ENCODE results near the gene CRYGD. TPM values are rescaled to one million over a fixed set of nuclear protein-coding genes. Genes with fewer than 3 reads are reported as not detected.

Gene CRYGD
- total and polyA plus RNA-seq, 2 donors from 2014 or later: not detected

DNA sequence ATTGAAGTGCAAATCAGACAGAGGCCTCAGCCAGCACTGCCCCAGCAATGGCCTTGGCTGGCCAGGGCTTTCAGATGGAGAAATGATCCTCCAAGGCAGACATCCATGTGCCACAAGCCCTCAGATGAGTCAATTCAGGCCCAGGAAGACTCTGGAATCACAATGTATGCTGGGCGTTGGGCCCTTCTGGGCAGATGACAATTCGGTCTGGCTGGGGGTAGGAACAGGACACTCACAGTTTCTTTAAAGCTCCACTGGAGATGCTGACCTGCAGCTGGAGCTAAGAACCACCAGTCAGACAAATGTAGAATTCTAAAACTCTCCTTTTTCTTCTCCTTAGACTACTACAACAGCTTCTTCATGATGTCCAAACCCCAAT, 12.4 kb upstream of the CRYGD start:
- H3K9me3 ChIP-seq (ENCODE audit: control insufficient read depth in 2 of 3, insufficient read depth in 1 of 3, low read length in 3 of 3): no peaks in the 10 kb centered on the region
- no peak overlapping the region for H3K4me3 ChIP-seq (ENCODE audit: low read length in 3 of 3)
- no peak for FAIRE-seq
- intact Hi-C loops (cut with DNase I): no loop called here
- TF ChIP-seq, protein P1, sequence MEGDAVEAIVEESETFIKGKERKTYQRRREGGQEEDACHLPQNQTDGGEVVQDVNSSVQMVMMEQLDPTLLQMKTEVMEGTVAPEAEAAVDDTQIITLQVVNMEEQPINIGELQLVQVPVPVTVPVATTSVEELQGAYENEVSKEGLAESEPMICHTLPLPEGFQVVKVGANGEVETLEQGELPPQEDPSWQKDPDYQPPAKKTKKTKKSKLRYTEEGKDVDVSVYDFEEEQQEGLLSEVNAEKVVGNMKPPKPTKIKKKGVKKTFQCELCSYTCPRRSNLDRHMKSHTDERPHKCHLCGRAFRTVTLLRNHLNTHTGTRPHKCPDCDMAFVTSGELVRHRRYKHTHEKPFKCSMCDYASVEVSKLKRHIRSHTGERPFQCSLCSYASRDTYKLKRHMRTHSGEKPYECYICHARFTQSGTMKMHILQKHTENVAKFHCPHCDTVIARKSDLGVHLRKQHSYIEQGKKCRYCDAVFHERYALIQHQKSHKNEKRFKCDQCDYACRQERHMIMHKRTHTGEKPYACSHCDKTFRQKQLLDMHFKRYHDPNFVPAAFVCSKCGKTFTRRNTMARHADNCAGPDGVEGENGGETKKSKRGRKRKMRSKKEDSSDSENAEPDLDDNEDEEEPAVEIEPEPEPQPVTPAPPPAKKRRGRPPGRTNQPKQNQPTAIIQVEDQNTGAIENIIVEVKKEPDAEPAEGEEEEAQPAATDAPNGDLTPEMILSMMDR (IDR thresholded peaks at IDR 0.05; ENCODE audit: borderline replicate concordance, extremely low read depth, insufficient read depth): no peak
- H3K36me3 ChIP-seq (ENCODE audit: control insufficient read depth in 2 of 3, insufficient read depth in 3 of 3, low read length in 3 of 3): no peaks in the 10 kb centered on the region
- no peak overlapping the region for H3K9ac ChIP-seq (ENCODE audit: low read length in 3 of 3)
- no peak for DNase-seq
- no peaks in the 10 kb centered on the region for H3K27me3 ChIP-seq (ENCODE audit: control insufficient read depth, insufficient read depth, low read length)
- H3K4me1 ChIP-seq (ENCODE audit: control insufficient read depth in 2 of 3, insufficient read depth in 2 of 3, low read depth in 1 of 3, low read length in 3 of 3): no peaks in the 10 kb centered on the region
- H3K27ac ChIP-seq (ENCODE audit: low read depth in 2 of 2, low read length in 2 of 2): no peak overlapping the region

DNA sequence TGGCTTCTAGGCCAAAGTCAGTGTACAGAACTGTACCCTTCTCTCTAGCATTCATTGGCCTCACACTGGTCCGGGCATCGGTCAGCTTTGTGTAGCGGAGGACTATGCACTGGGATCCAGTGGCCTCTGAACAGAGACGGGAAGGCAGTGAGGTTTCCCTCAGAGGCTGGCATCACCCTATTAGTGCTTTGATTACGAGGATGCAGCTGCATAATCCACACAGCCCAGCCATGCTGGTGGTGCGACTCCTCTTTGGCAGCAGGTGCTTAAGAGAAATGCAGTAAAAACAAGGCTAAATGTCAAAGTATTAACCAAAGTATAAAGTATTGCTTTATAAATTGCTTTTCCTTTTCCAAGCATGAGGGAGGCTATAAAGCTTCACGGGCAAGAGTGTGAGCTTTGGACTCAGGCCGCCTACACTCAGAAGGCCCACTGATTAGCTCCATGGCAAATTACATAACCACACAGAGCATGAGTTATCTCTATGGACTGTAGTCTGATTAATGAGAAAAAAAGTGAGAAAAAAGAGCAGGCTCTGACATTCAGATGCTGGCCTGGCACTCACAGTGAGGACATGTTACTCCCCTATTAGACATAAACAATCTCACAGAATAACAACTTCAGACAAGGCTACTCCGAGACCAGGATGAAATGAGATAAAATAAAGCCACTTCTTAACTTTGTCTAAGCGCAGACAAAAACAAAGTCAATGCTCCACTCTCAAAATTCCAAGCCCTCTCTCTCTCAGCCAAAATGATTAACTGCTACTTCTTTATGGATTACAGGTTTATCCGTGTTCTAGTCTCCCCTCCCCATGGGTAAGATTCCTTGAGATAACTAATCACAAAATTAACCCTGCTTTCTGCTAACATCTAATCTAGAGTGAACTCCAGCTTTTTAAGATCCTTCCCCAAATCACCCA, 11.7 kb upstream of the CRYGD start:
- intact Hi-C loops (cut with DNase I): no loop called here
- H3K36me3 ChIP-seq (ENCODE audit: control insufficient read depth in 2 of 3, insufficient read depth in 3 of 3, low read length in 3 of 3): no peaks in the 10 kb centered on the region
- DNase-seq (peak in 1 of 5 donors; percentile 29), FAIRE-seq (no peak)
- no peak overlapping the region for H3K9ac ChIP-seq (ENCODE audit: low read length in 3 of 3)
- H3K4me1 ChIP-seq (ENCODE audit: control insufficient read depth in 2 of 3, insufficient read depth in 2 of 3, low read depth in 1 of 3, low read length in 3 of 3): no peaks in the 10 kb centered on the region
- TF ChIP-seq, protein P1 (IDR thresholded peaks at IDR 0.05; ENCODE audit: borderline replicate concordance, extremely low read depth, insufficient read depth): no peak
- no peak overlapping the region for H3K27ac ChIP-seq (ENCODE audit: low read depth in 2 of 2, low read length in 2 of 2)
- H3K27me3 ChIP-seq (ENCODE audit: control insufficient read depth, insufficient read depth, low read length): no peaks in the 10 kb centered on the region
- no peaks in the 10 kb centered on the region for H3K9me3 ChIP-seq (ENCODE audit: control insufficient read depth in 2 of 3, insufficient read depth in 1 of 3, low read length in 3 of 3)
- H3K4me3 ChIP-seq (ENCODE audit: low read length in 3 of 3): no peak overlapping the region

DNA sequence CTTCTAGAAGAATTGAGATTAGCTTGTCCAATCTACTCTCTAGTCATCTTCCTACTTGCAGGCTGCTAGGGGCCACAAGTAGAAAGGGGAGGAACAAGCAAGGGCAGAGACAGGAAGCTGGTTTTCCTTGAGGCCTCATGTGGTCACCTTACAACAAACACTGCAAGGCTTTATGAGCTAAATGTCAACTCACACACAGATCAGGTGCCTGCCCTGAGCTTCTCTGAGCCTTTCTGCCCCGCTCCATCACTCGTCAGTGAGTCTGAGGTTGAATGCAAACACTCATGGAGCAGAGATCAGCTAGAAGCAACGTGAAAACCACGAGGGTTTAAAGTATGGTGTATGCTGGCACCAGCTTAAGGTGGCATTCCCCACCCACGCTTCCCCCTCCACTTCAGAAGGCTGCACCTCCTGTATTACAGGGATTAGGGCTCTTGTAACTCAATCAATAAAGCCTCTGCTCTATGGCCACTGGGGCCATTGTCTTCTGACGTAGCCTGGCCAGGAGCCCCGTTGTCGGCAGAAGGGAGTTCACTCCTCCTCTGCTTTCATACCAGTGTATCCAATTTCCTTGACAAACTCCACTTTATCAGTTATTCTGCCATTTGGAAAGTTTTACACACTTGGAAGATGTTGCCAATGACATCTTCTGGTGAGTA, 10.7 kb upstream of the CRYGD start:
- Histone ChIP-seq H3K27me3 (ENCODE audit: control insufficient read depth, insufficient read depth, low read length) (no peaks in the 10 kb centered on the region), H3K4me3 (ENCODE audit: low read length in 3 of 3) (no peak overlapping the region), H3K27ac (ENCODE audit: low read depth in 2 of 2, low read length in 2 of 2) (no peak overlapping the region), H3K9ac (ENCODE audit: low read length in 3 of 3) (no peak overlapping the region), H3K9me3 (ENCODE audit: control insufficient read depth in 2 of 3, insufficient read depth in 1 of 3, low read length in 3 of 3) (no peaks in the 10 kb centered on the region), H3K4me1 (ENCODE audit: control insufficient read depth in 2 of 3, insufficient read depth in 2 of 3, low read depth in 1 of 3, low read length in 3 of 3) (no peaks in the 10 kb centered on the region), H3K36me3 (ENCODE audit: control insufficient read depth in 2 of 3, insufficient read depth in 3 of 3, low read length in 3 of 3) (no peaks in the 10 kb centered on the region)
- DNase-seq (no peak), FAIRE-seq (no peak)
- TF ChIP-seq, protein P1 (IDR thresholded peaks at IDR 0.05; ENCODE audit: borderline replicate concordance, extremely low read depth, insufficient read depth): no peak
- intact Hi-C loops (cut with DNase I): no loop called here

Measured in kidney (tissue), 14 donors.